Ramos (cell line): ENCODE results near the gene ELOVL5.

ENCODE experiments used
- in situ Hi-C: fragments of 300-500 bp; cut with MboI; formaldehyde crosslinking; loops from one replicate; pipeline ENCODE4 v1.14.3; 2022; ENCODE audit warnings: low sequenced_read_pairs; ENCODE audit not compliant: unreplicated experiment

The ELOVL5 gene

GRCh38 chr6:53251033-53251672 lies 97.6 kb downstream of the ELOVL5 start:
- in situ Hi-C loops: no loop called here

DNA sequence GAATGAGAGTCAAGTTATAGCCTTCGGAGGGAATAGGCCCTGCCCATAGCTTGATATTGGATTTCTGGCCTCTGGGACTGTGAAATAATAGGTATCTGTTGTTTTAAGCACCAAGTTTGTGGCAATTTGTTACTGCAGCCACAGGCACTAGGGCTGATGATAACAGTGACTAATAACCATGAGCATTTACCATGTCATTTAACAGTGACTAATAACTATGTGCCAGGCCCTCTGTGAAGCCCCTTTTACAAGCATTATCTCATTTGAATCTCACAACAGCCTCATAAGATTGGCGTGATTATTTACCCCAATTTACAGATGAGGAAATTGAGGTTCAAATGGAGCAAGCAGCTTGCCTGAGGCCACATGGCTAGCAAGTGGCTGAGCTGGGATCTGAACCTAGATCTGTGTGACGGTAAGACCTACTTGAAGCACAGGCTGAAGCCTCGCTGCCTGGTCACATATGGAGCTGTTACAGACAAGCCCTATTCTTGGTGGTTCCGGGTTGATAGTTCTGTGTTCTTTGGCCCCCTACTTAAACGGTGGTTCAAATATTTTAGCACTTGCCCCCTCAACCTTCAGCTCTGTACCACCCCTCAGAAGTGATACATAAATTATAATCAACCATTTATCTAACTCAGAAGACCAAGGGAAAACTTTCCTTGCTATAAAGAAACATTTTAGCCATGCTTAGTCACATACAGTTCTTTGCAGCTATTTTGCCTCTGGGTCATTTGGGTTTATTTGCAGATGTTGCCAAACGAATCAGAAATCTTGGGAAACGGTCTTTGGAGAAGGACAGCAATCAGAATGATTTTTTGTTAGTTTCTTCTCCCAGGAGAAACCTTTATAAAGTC lies 98.3 kb downstream of the ELOVL5 start:
- in situ Hi-C loops: no loop called here

- in situ Hi-C loops: no loop called here
These were observed 101.8 kb downstream of the ELOVL5 start for GRCh38 chr6:53246924-53247323.

GRCh38 chr6:53244958-53245357 lies 103.8 kb downstream of the ELOVL5 start:
- in situ Hi-C loops: no loop called here

DNA sequence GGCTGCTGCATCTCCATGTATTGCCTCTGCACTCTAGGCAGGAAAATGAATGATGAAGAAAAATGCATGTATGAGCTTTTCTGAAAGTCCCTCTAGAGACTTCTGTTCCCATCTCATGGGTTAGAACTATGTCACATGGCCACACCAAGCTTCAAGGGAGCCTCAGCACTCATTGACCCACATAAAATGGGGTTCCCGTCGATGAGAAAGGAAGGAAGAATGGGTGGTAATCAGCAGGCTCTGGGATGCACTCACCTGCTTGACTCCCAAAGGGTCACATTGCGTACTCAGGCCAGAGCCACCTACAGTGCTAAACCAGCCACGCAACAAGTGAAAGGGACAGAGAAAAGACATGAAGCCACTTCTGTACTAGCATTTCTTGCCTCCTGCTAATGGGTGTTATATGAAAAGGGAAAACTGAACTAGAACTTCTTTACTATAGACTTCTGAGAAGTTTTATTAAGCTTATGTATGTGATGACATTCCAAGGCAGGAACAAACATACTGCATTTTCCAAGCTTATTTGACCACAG lies 104.3 kb downstream of the ELOVL5 start:
- in situ Hi-C loops: no loop called here

- in situ Hi-C loops: no loop called here
These were observed 106.8 kb downstream of the ELOVL5 start for GRCh38 chr6:53241938-53242337.

- in situ Hi-C loops: no loop called here
These were observed 108.0 kb downstream of the ELOVL5 start for GRCh38 chr6:53240761-53241160.

- in situ Hi-C loops: no loop called here
These were observed 108.6 kb downstream of the ELOVL5 start for GRCh38 chr6:53240139-53240538.

- in situ Hi-C loops: no loop called here
These were observed 109.2 kb downstream of the ELOVL5 start for GRCh38 chr6:53239526-53239925.

- in situ Hi-C loops: no loop called here
These were observed 110.4 kb downstream of the ELOVL5 start for GRCh38 chr6:53238311-53238710.

DNA sequence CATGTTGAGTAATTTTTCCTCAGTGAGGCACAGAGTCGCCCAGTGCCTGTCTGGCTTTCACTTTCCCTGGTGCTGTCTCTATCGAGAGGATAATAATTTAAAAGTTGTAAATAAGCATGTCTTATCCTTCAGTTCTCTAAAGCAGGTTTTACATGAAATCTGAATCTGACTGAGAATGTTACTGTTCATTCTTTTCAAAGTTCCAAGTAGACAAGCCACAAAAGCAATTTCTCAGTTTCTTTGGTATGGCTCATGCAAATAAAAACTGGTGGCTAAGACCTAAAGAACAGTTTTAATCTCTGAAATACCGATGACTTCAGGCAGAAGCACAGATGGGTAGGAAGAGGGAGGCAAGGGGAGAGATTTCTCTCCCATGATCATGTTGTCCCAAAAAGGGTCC lies 112.5 kb downstream of the ELOVL5 start:
- in situ Hi-C loops: no loop called here

- in situ Hi-C loops: no loop called here
These were observed 113.2 kb downstream of the ELOVL5 start for GRCh38 chr6:53235508-53235907.

- in situ Hi-C loops: no loop called here
These were observed 115.4 kb downstream of the ELOVL5 start for GRCh38 chr6:53233309-53233708.

GRCh38 chr6:53230775-53231467 lies 117.8 kb downstream of the ELOVL5 start:
- in situ Hi-C loops: no loop called here

DNA sequence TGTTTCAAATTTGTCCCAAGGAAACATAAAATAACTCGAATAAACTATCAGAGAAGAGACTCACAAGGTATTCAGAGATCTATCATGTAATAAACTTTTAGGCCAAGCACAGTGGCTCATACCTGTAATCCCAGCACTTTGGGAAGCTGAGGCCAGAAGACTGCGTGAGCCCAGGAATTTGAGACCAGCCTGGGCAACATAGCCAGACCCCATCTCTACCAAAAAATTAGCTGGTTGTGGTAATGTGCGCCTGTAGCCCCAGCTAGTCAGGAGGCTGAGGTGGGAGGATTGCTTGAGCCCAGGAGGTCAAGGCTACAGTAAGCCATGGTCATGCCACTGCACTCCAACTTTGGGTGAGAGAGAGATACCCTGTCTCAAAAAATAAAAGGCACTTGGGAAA lies 120.9 kb downstream of the ELOVL5 start:
- in situ Hi-C loops: no loop called here

GRCh38 chr6:53220605-53221004 lies 128.1 kb downstream of the ELOVL5 start:
- in situ Hi-C loops: no loop called here
